DOHH2 (cell line): ENCODE data around the gene MXD3.

Experiments used
- H3F3A ChIP-seq: fragments of 200-600 bp; sonication (generic), shearing (Covaris generic); 2 replicates; pipeline ENCODE4 v1.6.0; 2016; ENCODE audit warnings: antibody characterized with exemption, mild to moderate bottlenecking; ENCODE audit not compliant: control insufficient read depth, insufficient read depth
- H3K27ac ChIP-seq: fragments of 200-600 bp; sonication (generic); 2 replicates; pipeline ENCODE4 v1.5.1; 2014; ENCODE audit warnings: low read depth, mild to moderate bottlenecking, low read length, moderate library complexity
- H3K27me3 ChIP-seq: fragments of 200-600 bp; sonication (generic); 2 replicates; pipeline ENCODE4 v1.6.1; 2014; ENCODE audit warnings: mild to moderate bottlenecking, low read length, mixed read lengths; ENCODE audit not compliant: control insufficient read depth
- H3K36me3 ChIP-seq: fragments of 200-600 bp; sonication (generic); 2 replicates; pipeline ENCODE4 v1.6.1; 2014; ENCODE audit warnings: mild to moderate bottlenecking, low read length, moderate library complexity, mixed read lengths; ENCODE audit not compliant: control insufficient read depth
- H3K4me1 ChIP-seq: fragments of 200-600 bp; sonication (generic); 2 replicates; pipeline ENCODE4 v1.6.1; 2014; ENCODE audit warnings: mild to moderate bottlenecking, low read length, mixed read lengths; ENCODE audit not compliant: control insufficient read depth
- H3K4me2 ChIP-seq: fragments of 200-600 bp; sonication (generic); 2 replicates; pipeline ENCODE4 v1.6.0; 2014; ENCODE audit warnings: mild to moderate bottlenecking, low read length, moderate library complexity
- H3K4me3 ChIP-seq: fragments of 200-600 bp; sonication (generic); 2 replicates; pipeline ENCODE4 v1.5.1; 2014; ENCODE audit warnings: mild to moderate bottlenecking, low read length, mixed read lengths
- H3K79me2 ChIP-seq: fragments of 200-600 bp; sonication (generic); 2 replicates; pipeline ENCODE4 v1.6.1; 2014; ENCODE audit warnings: mild to moderate bottlenecking, low read length, mixed read lengths; ENCODE audit not compliant: control insufficient read depth
- H3K9me2 ChIP-seq: fragments of 200-600 bp; sonication (generic); replicated peaks from 2 replicates; pipeline ENCODE4 v1.6.1; 2014; ENCODE audit warnings: mild to moderate bottlenecking, low read length, mixed read lengths; ENCODE audit not compliant: control insufficient read depth
- H3K9me3 ChIP-seq: fragments of 200-600 bp; sonication (generic); 2 replicates; pipeline ENCODE4 v1.6.1; 2014; ENCODE audit warnings: antibody characterized with exemption, low read length, mixed read lengths; ENCODE audit not compliant: control insufficient read depth, insufficient read depth
- H4K20me1 ChIP-seq: fragments of 200-600 bp; sonication (generic); 2 replicates; pipeline ENCODE4 v1.6.0; 2014; ENCODE audit warnings: low read depth, mild to moderate bottlenecking, antibody characterized with exemption, low read length, moderate library complexity; ENCODE audit not compliant: control insufficient read depth, insufficient read depth
- EZH2phosphoT487 ChIP-seq: fragments of 200-600 bp; sonication (generic); IDR thresholded peaks from 2 replicates; pipeline ENCODE4 v1.6.1; 2017; ENCODE audit warnings: borderline replicate concordance, mild to moderate bottlenecking, antibody characterized with exemption, low read length, moderate library complexity, mixed read lengths
- TF ChIP-seq, protein P1 (sequence below): fragments of 200-600 bp; sonication (generic); IDR thresholded peaks from one replicate; pipeline ENCODE4 v1.5.1; 2014; ENCODE audit warnings: antibody characterized with exemption, mild to moderate bottlenecking, low read depth, low read length; ENCODE audit not compliant: poor library complexity, severe bottlenecking

MXD3 gene

GRCh38 chr5:177330991-177331842, 19.5 kb upstream of the MXD3 start:
- Histone ChIP-seq H3K9me2 (no peaks in the 10 kb centered on the region), H3F3A (no peaks in the 10 kb centered on the region; the same call in 1 of the 2 replicates), H3K36me3 (peaks cover 63% of the 10 kb centered on the region), H3K27ac (no peak overlapping the region), H3K4me3 (no peak overlapping the region), H3K4me2 (no peak overlapping the region), H3K4me1 (no peaks in the 10 kb centered on the region), H3K79me2 (no peaks in the 10 kb centered on the region), H4K20me1 (no peaks in the 10 kb centered on the region), H3K9me3 (no peaks in the 10 kb centered on the region), H3K27me3 (no peaks in the 10 kb centered on the region)
- TF ChIP-seq, protein P1, sequence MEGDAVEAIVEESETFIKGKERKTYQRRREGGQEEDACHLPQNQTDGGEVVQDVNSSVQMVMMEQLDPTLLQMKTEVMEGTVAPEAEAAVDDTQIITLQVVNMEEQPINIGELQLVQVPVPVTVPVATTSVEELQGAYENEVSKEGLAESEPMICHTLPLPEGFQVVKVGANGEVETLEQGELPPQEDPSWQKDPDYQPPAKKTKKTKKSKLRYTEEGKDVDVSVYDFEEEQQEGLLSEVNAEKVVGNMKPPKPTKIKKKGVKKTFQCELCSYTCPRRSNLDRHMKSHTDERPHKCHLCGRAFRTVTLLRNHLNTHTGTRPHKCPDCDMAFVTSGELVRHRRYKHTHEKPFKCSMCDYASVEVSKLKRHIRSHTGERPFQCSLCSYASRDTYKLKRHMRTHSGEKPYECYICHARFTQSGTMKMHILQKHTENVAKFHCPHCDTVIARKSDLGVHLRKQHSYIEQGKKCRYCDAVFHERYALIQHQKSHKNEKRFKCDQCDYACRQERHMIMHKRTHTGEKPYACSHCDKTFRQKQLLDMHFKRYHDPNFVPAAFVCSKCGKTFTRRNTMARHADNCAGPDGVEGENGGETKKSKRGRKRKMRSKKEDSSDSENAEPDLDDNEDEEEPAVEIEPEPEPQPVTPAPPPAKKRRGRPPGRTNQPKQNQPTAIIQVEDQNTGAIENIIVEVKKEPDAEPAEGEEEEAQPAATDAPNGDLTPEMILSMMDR, result no peak
- no peak for TF ChIP-seq EZH2phosphoT487

- Histone ChIP-seq H3K4me2 (no peak overlapping the region), H4K20me1 (no peaks in the 10 kb centered on the region), H3K9me3 (no peaks in the 10 kb centered on the region), H3K4me3 (no peak overlapping the region), H3K4me1 (no peaks in the 10 kb centered on the region), H3F3A (no peaks in the 10 kb centered on the region; the same call in 1 of the 2 replicates), H3K9me2 (no peaks in the 10 kb centered on the region), H3K27me3 (no peaks in the 10 kb centered on the region), H3K79me2 (no peaks in the 10 kb centered on the region), H3K27ac (no peak overlapping the region), H3K36me3 (peaks cover 51% of the 10 kb centered on the region)
- no peak for TF ChIP-seq EZH2phosphoT487
- TF ChIP-seq, protein P1, result no peak
Observed at GRCh38 chr5:177329883-177330282, 18.2 kb upstream of the MXD3 start.

- no peaks in the 10 kb centered on the region for H4K20me1 ChIP-seq
- H3K27ac ChIP-seq, result no peak overlapping the region
- no peak overlapping the region for H3K4me2 ChIP-seq
Observed at GRCh38 chr5:177328545-177329231, 17.0 kb upstream of the MXD3 start.

More at GRCh38 chr5:177328545-177329231, 17.0 kb upstream of the MXD3 start:
- Histone ChIP-seq H3K79me2 (no peaks in the 10 kb centered on the region), H3K27me3 (no peaks in the 10 kb centered on the region), H3K36me3 (peaks cover 39% of the 10 kb centered on the region), H3K4me1 (no peaks in the 10 kb centered on the region), H3F3A (no peaks in the 10 kb centered on the region; the same call in 1 of the 2 replicates), H3K4me3 (no peak overlapping the region), H3K9me3 (no peaks in the 10 kb centered on the region), H3K9me2 (no peaks in the 10 kb centered on the region)
- TF ChIP-seq, protein P1, result no peak
- no peak for TF ChIP-seq EZH2phosphoT487
